H1 (cell line): ENCODE results near the gene CST2. TPM values are rescaled to one million over a fixed set of nuclear protein-coding genes. Genes with fewer than 3 reads are reported as not detected.

ENCODE experiments used
- CBX5 ChIP-seq: fragments of 300-800, 300-1000 bp; sonication (generic); IDR thresholded peaks from 2 replicates; pipeline ENCODE4 v1.7.1; 2016; ENCODE audit warnings: antibody characterized with exemption, low read length, low read depth
- MAFK ChIP-seq: IDR thresholded peaks from 2 replicates; pipeline ENCODE4 v1.6.1; 2012; ENCODE audit warnings: low read depth, mild to moderate bottlenecking, improper control_type of control experiment, low read length
- POLR2AphosphoS5 ChIP-seq: IDR thresholded peaks from 2 replicates; pipeline ENCODE4 v1.6.1; 2011; ENCODE audit warnings: low read depth, low read length
- TAF1 ChIP-seq: IDR thresholded peaks from 2 replicates; pipeline ENCODE4 v1.6.1; 2011; ENCODE audit warnings: mild to moderate bottlenecking, low read depth, low read length
- polyA plus RNA-seq, 7 experiments: library from polyadenylated mRNA; depleted of rRNA in 3 of 7; stranded (reverse) in 5 of 7; unstranded in 2 of 7; fragments of >200 nt in 5 of 7; fragments of 200-250 nt in 2 of 7; gene quantifications; 1 replicate in 5 of 7; 2 replicates in 1 of 7; 4 replicates in 1 of 7; pipeline versions ENCODE4 v1.2.1 to v1.2.3, GENCODE V29; 2011 to 2013; ENCODE audit warnings: missing spikeins in 2 of 7, mixed read lengths in 2 of 7
- total RNA-seq: library from RNA; stranded (reverse); fragmentation: NEBNext Ultra II Directional; extraction: Animal tissue kit (Norgen Biotek cat#: 25700); gene quantifications from 2 replicates; pipeline ENCODE4 v1.2.1, GENCODE V29; 2021
- TF ChIP-seq, protein P1 (sequence below): fragments of 300-600 bp; sonication (generic); IDR thresholded peaks from 2 replicates; pipeline ENCODE4 v1.7.1; 2012; ENCODE audit warnings: low read length, moderate library complexity, mild to moderate bottlenecking, inconsistent platforms; ENCODE audit not compliant: insufficient replicate concordance
- TF ChIP-seq, protein P2 (sequence below): IDR thresholded peaks from 2 replicates; pipeline ENCODE4 v1.6.1; 2012; ENCODE audit warnings: inconsistent platforms

The CST2 gene
- total and polyA plus RNA-seq, 2 of the 8 experiments (the other 6 are each of a cell fraction or from before 2014, with no cell fraction given), result not detected

DNA sequence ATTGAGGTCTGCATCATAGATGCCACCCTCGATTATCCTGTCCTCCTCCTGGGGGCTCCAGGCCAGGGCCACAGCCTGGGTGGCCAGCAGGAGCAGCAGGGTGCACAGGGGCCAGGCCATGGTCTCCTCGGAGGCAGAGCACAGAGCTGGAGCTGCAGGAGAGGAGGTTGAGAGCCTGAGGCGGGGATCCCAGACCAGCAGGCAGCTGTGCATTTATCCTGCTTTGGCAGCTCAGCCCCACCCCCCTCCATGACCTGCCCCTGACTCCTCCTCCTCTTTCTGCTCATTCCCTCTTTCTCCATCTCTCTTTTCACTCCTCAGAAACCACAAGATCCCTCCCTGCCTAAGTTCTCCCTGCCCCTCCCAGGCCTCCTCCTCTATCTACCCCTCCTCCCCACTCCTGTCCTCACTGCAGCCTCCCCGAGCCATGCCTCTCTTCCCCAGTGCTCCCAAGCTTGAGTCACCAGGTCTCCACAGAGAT is at the start of gene CST2 (continued):
- TF ChIP-seq, protein P1, sequence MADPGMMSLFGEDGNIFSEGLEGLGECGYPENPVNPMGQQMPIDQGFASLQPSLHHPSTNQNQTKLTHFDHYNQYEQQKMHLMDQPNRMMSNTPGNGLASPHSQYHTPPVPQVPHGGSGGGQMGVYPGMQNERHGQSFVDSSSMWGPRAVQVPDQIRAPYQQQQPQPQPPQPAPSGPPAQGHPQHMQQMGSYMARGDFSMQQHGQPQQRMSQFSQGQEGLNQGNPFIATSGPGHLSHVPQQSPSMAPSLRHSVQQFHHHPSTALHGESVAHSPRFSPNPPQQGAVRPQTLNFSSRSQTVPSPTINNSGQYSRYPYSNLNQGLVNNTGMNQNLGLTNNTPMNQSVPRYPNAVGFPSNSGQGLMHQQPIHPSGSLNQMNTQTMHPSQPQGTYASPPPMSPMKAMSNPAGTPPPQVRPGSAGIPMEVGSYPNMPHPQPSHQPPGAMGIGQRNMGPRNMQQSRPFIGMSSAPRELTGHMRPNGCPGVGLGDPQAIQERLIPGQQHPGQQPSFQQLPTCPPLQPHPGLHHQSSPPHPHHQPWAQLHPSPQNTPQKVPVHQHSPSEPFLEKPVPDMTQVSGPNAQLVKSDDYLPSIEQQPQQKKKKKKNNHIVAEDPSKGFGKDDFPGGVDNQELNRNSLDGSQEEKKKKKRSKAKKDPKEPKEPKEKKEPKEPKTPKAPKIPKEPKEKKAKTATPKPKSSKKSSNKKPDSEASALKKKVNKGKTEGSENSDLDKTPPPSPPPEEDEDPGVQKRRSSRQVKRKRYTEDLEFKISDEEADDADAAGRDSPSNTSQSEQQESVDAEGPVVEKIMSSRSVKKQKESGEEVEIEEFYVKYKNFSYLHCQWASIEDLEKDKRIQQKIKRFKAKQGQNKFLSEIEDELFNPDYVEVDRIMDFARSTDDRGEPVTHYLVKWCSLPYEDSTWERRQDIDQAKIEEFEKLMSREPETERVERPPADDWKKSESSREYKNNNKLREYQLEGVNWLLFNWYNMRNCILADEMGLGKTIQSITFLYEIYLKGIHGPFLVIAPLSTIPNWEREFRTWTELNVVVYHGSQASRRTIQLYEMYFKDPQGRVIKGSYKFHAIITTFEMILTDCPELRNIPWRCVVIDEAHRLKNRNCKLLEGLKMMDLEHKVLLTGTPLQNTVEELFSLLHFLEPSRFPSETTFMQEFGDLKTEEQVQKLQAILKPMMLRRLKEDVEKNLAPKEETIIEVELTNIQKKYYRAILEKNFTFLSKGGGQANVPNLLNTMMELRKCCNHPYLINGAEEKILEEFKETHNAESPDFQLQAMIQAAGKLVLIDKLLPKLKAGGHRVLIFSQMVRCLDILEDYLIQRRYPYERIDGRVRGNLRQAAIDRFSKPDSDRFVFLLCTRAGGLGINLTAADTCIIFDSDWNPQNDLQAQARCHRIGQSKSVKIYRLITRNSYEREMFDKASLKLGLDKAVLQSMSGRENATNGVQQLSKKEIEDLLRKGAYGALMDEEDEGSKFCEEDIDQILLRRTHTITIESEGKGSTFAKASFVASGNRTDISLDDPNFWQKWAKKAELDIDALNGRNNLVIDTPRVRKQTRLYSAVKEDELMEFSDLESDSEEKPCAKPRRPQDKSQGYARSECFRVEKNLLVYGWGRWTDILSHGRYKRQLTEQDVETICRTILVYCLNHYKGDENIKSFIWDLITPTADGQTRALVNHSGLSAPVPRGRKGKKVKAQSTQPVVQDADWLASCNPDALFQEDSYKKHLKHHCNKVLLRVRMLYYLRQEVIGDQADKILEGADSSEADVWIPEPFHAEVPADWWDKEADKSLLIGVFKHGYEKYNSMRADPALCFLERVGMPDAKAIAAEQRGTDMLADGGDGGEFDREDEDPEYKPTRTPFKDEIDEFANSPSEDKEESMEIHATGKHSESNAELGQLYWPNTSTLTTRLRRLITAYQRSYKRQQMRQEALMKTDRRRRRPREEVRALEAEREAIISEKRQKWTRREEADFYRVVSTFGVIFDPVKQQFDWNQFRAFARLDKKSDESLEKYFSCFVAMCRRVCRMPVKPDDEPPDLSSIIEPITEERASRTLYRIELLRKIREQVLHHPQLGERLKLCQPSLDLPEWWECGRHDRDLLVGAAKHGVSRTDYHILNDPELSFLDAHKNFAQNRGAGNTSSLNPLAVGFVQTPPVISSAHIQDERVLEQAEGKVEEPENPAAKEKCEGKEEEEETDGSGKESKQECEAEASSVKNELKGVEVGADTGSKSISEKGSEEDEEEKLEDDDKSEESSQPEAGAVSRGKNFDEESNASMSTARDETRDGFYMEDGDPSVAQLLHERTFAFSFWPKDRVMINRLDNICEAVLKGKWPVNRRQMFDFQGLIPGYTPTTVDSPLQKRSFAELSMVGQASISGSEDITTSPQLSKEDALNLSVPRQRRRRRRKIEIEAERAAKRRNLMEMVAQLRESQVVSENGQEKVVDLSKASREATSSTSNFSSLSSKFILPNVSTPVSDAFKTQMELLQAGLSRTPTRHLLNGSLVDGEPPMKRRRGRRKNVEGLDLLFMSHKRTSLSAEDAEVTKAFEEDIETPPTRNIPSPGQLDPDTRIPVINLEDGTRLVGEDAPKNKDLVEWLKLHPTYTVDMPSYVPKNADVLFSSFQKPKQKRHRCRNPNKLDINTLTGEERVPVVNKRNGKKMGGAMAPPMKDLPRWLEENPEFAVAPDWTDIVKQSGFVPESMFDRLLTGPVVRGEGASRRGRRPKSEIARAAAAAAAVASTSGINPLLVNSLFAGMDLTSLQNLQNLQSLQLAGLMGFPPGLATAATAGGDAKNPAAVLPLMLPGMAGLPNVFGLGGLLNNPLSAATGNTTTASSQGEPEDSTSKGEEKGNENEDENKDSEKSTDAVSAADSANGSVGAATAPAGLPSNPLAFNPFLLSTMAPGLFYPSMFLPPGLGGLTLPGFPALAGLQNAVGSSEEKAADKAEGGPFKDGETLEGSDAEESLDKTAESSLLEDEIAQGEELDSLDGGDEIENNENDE, result no peak
- TF ChIP-seq CBX5 (no peak), MAFK (no peak), TAF1 (no peak), POLR2AphosphoS5 (no peak)
- TF ChIP-seq, protein P2, sequence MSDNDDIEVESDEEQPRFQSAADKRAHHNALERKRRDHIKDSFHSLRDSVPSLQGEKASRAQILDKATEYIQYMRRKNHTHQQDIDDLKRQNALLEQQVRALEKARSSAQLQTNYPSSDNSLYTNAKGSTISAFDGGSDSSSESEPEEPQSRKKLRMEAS, result no peak
